NCI-H748 (cell line): ENCODE measurements around the gene CTNNA1.
A peak's percentile ranks its signal among the peaks of the same experiment; 100 is the strongest.

Experiments used
- DNase-seq: peaks from one replicate; lab custom pipeline; 2025; ENCODE audit not compliant: unreplicated experiment; lab: John Stamatoyannopoulos, UW

Gene CTNNA1

GRCh38 chr5:138963763-138964371, 210.6 kb downstream of the CTNNA1 start:
- DNase-seq = no peak

- no peak for DNase-seq
These were observed 211.5 kb downstream of the CTNNA1 start for GRCh38 chr5:138964647-138965201.

- no peak for DNase-seq
These were observed 212.4 kb downstream of the CTNNA1 start for GRCh38 chr5:138965626-138966025.

GRCh38 chr5:138966236-138966985, 213.2 kb downstream of the CTNNA1 start:
- peak; percentile 46 for DNase-seq

- DNase-seq = peak; percentile 78
These were observed 214.7 kb downstream of the CTNNA1 start for GRCh38 chr5:138967791-138968448.

- DNase-seq = no peak
These were observed 215.4 kb downstream of the CTNNA1 start for GRCh38 chr5:138968601-138969000.

GRCh38 chr5:138969323-138970002, 216.2 kb downstream of the CTNNA1 start:
- peak; percentile 77 for DNase-seq

GRCh38 chr5:138972230-138972629, 219.0 kb downstream of the CTNNA1 start:
- DNase-seq = no peak

- peak; percentile 63 for DNase-seq
These were observed 219.6 kb downstream of the CTNNA1 start for GRCh38 chr5:138972836-138973235.

- peak; percentile 38 for DNase-seq
These were observed 221.2 kb downstream of the CTNNA1 start for GRCh38 chr5:138974227-138975063.

GRCh38 chr5:138975098-138975847, 222.0 kb downstream of the CTNNA1 start:
- peak; percentile 25 for DNase-seq

- DNase-seq = no peak
These were observed 224.9 kb downstream of the CTNNA1 start for GRCh38 chr5:138978080-138978479.

- no peak for DNase-seq
These were observed 225.4 kb downstream of the CTNNA1 start for GRCh38 chr5:138978581-138978980.

GRCh38 chr5:138979684-138980280, 226.6 kb downstream of the CTNNA1 start:
- DNase-seq = no peak

- DNase-seq = no peak
These were observed 227.2 kb downstream of the CTNNA1 start for GRCh38 chr5:138980441-138980840.

- DNase-seq = no peak
These were observed 227.9 kb downstream of the CTNNA1 start for GRCh38 chr5:138981131-138981530.

- DNase-seq = no peak
These were observed 228.4 kb downstream of the CTNNA1 start for GRCh38 chr5:138981586-138981985.

- DNase-seq = no peak
These were observed 230.8 kb downstream of the CTNNA1 start for GRCh38 chr5:138983984-138984383.
